ENCODE results near the gene IL4R.
"Not testable (repeated sequence)": the region's sequence is repeated elsewhere in the genome, so short reads cannot be mapped to it uniquely, and the experiment has no call there.

Gene IL4R

DNA sequence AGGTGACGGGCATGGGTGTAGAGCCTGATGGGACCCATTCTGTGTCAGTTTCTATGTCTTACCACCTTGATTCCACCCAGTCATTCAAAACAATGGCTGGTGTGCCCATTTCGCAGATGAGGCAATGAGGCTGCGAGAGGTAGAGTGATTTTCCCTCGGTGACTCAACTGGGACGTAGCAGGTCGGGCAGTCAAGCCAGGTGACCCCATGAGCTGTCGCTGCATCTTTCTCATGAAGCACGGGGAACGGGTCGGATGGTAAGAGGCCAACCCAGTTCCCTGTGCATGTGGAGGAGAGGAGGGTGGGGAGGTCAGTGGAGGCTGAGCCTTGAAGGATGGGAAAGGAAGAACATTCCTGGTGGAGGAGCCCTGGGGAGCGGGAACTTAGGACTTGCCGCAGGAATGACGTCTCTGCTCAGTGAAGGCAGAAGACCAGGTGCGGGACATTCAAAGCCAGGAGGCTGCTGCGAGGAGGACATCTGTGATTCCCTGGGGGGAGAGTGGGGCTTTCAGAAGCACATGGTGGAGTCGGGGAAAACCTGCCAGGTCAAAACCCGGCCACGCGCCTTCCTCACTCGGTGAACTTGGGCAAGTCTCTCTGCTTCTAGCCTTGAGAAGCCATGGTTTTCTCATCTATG is 89.3 kb downstream of the IL4R start:
- DNase-seq (ENCODE audit: low read depth, low spot score): no peak

DNA sequence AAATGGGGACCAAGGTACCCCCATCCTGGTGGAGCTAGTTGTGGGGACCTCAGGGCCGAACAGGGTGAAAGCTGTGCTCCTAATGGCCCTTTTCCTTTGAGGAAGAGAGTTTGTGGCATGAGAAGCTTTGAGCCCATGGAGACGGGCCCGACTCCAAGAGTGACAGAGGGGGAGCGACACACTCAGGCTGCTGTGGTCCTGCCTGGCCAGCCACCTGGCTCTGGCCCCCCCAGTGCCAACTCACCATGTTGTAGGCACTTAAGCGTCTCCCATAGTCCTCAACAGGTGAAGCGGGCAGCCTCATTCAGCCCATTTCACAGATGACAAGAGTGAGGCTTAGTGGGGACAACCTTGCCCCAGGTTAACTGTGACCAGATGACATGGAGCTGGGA is 89.8 kb downstream of the IL4R start:
- DNase-seq (ENCODE audit: low read depth, low spot score): no peak

DNA sequence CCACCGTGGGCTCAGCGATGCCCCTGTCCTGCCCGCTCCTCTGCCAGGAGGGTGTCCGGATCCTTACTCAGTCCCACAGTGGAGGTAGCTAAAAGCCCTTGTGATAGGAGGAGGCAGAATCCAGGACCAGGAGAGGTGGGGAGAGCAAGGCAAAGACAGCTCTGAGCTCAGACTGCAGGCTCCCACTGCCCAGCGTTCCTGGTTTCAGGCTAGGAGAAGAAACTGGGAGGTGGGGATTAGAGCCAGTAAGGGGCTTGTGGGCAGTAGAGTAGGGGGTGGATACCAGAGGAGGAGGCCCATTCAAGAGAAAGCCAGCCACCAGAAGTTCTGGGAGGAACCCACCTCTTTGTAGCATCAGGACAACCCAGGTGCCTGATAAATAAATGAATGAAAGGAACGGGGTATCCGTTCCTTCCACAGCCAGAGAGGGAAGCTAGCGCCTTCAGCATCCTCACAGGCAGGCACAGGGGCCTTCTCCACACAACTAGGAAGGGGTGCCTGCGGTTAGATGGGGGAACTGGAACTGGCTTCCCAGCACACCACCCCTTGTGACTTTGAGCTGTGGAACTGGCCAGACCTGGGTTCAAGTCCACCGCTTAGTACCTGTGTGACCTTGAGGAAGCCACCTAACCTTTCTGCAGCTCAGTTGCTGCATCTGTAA is 90.5 kb downstream of the IL4R start:
- no peak for DNase-seq (ENCODE audit: low read depth, low spot score)

DNA sequence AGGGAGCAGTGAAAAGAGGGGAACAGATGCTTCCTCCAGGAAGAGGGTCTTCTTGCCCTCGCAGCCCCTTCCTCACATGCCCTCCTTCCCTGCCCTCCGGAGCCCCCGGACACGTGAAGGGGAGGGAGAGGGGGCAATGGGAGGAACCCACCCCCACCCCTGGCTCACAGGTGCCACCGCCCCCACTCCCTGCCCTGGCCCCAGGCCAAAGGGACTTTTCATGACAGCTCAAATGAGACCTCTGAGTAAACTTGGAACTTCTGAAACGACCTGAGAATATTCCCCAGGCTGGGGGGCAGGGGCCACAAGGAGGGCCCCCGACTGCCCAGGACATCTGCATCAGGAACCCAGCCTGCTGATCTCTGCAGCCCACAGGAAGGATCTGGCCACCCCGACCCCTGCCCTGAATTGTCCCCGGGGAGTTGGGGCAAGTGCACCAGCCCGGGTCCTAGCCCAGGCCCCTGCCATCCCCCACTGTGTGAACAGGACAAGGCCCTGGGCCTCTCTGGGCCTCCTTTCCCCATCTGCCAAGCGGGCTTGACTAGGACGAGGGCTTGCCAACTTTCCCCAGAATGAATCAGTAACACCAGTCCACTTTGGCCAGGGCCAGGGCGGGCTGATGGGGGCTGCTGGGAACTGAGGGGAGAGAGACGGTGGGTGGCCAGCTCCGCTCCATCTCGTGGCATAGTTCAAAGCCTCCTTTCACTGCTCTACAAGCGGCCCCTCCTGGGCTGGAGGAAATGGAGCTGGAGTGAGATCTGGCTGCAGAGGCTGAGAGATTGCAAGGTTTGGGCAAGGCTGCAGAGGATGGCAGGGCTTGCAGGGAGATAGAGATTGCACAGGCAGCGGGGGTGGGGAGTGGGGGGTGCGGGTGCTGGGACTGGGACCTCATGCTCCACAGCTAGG is 92.0 kb downstream of the IL4R start:
- no peak for DNase-seq (ENCODE audit: low read depth, low spot score)

DNA sequence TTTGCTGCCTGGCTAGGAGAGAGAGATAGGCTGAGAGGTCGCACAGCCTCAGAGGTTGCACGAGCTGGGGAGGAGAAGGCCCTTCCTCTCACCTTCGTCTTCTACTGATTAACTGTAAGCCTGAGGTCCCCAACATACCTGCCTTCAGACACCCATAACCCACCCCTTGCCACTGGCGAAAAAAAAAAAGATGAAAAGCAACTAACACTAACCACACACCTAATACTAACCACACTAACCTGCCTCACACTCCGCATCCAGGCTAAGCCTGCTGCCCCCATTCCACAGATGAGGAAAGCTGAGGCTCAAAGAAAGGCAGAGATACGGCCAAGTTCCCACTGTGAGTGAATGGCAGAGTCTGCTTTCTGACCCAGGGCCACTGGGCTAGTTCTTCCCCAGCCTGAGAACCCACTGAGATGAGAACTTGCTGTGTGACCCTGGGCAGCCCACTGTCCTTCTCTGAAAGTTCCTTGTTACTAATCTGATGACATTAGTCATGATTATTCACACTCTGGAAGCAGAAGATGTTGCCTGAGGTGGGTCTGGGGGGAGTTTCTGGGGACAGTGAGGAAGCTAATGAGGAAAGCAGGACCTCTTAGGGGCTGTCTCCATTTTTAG is 92.8 kb downstream of the IL4R start:
- no peak for DNase-seq (ENCODE audit: low read depth, low spot score)

DNA sequence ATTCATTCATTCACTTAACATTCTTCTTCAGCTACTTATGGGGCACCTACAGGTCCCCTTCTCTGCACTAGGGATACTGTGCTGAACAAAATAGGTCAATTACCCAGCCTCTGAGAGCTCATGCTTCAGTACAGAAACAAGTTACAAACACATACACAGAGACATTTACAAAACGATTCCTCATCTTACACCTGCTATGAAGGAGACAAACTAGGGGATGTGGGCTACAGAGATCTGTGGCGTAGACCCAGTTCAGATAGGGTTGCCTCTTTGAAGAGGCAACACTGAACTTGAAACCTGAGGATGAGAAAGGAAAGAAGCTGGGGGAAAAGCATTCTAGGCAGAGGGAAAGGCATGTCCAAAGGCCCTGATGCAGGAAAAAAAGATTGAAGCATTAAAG is 93.4 kb downstream of the IL4R start:
- no peak for DNase-seq (ENCODE audit: low read depth, low spot score)

DNA sequence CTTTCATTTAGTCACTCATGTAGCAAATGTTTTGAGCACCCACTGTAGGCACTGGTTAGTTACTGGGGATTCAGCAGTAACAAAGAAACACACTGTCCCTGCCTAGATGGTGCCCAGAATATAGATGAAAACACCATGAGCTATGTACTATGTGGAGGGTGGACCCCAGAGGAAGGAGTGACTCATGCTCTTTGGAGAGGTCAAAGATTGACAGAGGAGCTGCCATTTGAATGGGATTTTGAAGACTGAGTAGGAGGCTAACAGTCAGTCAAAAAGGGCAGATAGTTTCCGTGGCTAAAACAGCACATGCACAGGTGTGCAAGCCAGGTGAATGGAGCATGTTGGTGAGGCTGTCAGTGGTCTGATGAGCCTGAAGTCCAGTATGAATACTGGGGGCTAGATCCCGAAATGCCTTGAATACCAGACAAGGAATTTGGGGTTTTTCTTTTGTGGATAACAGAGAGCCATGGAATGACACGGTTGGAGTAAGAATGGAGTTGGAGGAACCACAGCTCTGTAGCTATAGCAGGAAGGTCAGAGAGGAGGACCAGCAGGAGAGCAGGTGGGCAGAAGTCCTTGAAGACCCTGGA is 94.3 kb downstream of the IL4R start:
- DNase-seq (ENCODE audit: low read depth, low spot score): no peak

DNA sequence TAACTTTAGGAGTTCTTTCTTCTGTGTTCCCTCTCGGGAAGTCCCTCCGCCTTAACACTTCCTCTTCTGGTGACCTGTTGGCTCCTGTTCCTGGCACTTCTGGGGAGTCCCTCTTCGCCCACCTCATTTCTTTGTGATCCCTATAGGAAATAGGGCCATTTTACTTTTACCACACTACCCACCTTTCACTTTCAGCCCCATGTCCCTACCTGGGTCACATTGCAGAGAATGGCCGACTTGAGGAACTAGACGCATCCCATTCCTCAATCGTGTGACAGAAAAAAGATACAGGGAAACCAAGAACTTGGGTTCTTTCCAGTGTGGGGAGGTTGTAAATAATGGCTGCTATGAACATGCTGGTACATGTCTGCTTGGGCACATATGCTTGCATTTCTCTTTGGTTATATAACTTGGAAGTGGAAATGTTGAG is 94.8 kb downstream of the IL4R start:
- no peak for DNase-seq (ENCODE audit: low read depth, low spot score)

DNA sequence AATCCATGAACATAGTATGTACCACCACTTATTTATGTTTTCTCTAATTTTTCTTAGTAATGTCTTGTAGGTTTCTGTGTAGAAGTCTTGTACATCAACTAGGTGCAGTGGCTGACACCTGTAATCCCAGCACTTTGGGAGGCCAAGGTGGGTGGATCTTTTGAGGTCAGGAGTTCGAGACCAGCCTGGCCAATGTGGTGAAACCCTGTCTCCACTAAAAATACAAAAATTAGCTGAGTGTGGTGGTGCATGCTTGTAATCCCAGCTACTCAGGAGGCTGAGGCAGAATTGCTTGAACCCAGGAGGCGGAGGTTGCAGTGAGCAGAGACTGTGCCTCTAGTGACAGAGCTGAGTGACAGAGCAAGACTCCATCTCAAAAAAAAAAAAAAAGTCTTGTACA is 96.2 kb downstream of the IL4R start:
- DNase-seq (ENCODE audit: low read depth, low spot score): not testable (repeated sequence)

DNA sequence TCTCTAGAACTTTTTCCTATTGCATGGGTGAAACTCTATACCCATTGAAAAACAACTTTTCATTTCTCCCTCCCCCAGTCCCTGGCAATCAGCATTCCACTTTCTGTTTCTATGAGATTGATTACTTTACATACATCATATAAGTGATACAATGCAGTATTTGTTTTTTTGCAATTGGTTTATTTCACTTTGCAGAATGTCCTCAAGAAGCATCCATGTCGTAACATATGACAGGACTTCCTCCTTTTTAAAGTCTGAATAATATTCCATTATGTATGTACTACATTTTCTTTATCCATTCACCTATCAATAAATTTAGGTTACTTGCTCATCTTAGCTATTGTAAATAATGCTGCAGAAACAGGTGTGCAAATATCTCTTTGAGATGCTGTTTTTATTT is 97.0 kb downstream of the IL4R start:
- DNase-seq (ENCODE audit: low read depth, low spot score): no peak

DNA sequence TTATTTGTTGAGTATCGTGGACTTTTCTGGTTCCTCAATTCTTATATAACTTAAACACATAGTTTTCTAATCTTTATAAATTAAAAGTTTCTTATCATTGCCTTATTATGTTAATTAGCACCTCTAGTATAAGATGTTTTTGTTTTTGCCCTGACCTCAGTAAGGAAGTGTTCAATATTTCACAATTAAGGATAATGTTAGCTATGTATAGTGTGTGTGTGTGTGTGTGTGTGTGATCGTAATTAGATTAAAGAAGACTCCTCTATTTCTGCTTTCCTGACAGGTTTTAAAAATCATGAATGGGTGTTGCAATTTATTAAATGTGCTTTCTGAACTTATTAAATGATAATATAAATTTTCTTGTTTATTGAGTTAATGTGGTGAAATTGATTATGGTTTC is 100.2 kb downstream of the IL4R start:
- DNase-seq (ENCODE audit: low read depth, low spot score): no peak

All from ELF-1 (cell line).